ENCODE results near the gene TSPAN9. TPM values are rescaled to one million over a fixed set of nuclear protein-coding genes. Genes with fewer than 3 reads are reported as not detected.
A peak's percentile ranks its signal among the peaks of the same experiment; 100 is the strongest.

TSPAN9 gene
- polyA plus RNA-seq, 1 of the 3 experiments (the other 2 are of a cell fraction): 34.9 TPM

DNA sequence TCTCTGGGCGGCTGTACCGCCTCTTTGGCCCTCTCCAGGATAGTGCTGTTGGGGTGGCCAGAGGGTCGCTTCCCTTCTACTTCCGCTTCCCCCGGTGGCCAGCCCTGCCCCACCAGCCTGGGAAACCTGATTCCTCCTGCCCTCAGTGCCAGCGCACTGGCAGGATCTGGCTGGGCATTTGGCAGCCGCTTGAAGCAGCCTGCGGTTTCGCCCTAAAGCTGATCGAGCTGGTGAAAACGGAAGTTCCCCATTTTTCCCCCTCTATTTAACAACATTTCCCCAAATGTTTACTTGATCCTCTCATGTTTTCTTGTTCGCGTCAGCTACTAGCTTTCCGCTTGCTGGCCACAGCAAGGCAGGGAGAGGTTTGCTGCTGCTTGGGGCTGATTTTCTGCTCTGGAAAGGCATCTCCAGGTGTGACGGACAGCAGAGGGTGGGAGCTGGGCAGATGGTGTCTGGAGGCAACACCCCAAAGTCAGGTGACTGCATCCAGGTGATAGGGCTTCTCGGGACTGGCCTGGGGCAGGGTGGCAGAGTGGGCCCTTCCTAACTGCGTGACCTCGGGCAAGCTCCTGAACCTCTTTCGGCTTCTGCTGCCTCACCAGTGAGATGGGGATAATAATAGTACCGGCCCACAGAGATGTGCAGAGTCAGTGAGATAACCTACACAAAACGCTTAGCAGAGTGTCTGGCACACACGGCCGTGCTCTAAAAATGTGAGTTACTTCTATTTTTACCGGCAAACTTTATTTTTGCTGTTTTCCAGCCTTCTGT, 53.1 kb downstream of the TSPAN9 start:
- no peaks in the 10 kb centered on the region for H3K9me3 ChIP-seq
- CTCF ChIA-PET: interaction anchor here (1.0 to 16.7 kb wide), 7 partner anchors 10 to 674 kb away, joined by 3 to 368 read pairs (median 5); no protein-coding TSS in a partner anchor
- peaks cover 0 to 3% of the 10 kb centered on the region in 2 experiments for H3K36me3 ChIP-seq (replicated peaks in 1 of 2; ENCODE audit: control insufficient read depth in 1 of 2, insufficient read depth in 2 of 2, low read length in 1 of 2)
- DNase-seq: peak; percentile 6
- 79% methylated on average over 21 of the region's 24 CpGs for WGBS (ENCODE audit: low lambda C conversion rate)
- no peak overlapping the region for H3K9ac ChIP-seq
- TF ChIP-seq, protein P1, sequence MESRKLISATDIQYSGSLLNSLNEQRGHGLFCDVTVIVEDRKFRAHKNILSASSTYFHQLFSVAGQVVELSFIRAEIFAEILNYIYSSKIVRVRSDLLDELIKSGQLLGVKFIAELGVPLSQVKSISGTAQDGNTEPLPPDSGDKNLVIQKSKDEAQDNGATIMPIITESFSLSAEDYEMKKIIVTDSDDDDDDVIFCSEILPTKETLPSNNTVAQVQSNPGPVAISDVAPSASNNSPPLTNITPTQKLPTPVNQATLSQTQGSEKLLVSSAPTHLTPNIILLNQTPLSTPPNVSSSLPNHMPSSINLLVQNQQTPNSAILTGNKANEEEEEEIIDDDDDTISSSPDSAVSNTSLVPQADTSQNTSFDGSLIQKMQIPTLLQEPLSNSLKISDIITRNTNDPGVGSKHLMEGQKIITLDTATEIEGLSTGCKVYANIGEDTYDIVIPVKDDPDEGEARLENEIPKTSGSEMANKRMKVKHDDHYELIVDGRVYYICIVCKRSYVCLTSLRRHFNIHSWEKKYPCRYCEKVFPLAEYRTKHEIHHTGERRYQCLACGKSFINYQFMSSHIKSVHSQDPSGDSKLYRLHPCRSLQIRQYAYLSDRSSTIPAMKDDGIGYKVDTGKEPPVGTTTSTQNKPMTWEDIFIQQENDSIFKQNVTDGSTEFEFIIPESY (IDR thresholded peaks at IDR 0.05; ENCODE audit: borderline replicate concordance, low read depth): no peak
- TF ChIP-seq, protein P2, sequence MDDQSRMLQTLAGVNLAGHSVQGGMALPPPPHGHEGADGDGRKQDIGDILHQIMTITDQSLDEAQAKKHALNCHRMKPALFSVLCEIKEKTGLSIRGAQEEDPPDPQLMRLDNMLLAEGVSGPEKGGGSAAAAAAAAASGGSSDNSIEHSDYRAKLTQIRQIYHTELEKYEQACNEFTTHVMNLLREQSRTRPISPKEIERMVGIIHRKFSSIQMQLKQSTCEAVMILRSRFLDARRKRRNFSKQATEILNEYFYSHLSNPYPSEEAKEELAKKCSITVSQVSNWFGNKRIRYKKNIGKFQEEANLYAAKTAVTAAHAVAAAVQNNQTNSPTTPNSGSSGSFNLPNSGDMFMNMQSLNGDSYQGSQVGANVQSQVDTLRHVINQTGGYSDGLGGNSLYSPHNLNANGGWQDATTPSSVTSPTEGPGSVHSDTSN (IDR thresholded peaks at IDR 0.05): no peak
- no peaks in the 10 kb centered on the region for H3K9me2 ChIP-seq
- H2AFZ ChIP-seq (ENCODE audit: low read depth): no peak overlapping the region
- H3K4me2 ChIP-seq: no peak overlapping the region
- H3K79me2 ChIP-seq (ENCODE audit: insufficient read depth): peaks cover 16% of the 10 kb centered on the region; the same call in 1 of the 2 replicates
- H3K27ac ChIP-seq (ENCODE audit: low read depth in 2 of 2, low read length in 1 of 2): no peak overlapping the region
- H4K20me1 ChIP-seq (ENCODE audit: insufficient read depth): no peaks in the 10 kb centered on the region
- H3F3A ChIP-seq (replicated peaks; ENCODE audit: insufficient read depth): no peaks in the 10 kb centered on the region
- H3K4me3 ChIP-seq (ENCODE audit: low read depth in 2 of 2, low read length in 1 of 2): no peak overlapping the region
- POLR2A ChIA-PET: no interaction called here
- H3K4me1 ChIP-seq (ENCODE audit: control insufficient read depth in 1 of 2, insufficient read depth in 2 of 2, low read depth in 1 of 2, low read length in 1 of 2): peaks cover 6 to 19% of the 10 kb centered on the region in 2 experiments; a peak in 3 of 4 replicates
- H3K27me3 ChIP-seq (ENCODE audit: insufficient read depth): no peaks in the 10 kb centered on the region

DNA sequence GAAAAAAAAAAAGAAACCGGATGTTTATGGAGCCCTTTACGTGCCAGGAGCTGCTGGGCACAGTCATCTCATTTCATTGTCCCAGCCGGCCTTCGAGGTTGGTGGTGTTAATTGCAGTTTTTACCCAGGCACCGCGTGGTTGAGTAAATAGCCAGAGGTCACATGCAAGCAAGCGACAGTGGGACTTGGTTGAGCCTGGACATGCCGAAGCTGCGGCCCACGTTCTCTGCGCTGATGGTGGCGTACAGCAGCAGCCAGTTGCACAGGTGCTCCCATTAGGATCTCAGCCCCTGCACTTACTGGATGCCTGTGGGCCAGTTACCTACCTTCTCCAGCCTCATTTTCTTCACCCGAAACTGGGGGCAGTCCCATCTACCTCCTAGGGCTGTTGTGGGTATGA, 54.0 kb downstream of the TSPAN9 start:
- H3K27me3 ChIP-seq (ENCODE audit: insufficient read depth): no peaks in the 10 kb centered on the region
- DNase-seq: no peak
- H3K79me2 ChIP-seq (ENCODE audit: insufficient read depth): peaks cover 9% of the 10 kb centered on the region; the same call in 1 of the 2 replicates
- no peak overlapping the region for H3K27ac ChIP-seq (ENCODE audit: low read depth in 2 of 2, low read length in 1 of 2)
- H3K4me2 ChIP-seq: no peak overlapping the region
- 85% methylated on average over 13 of the region's 13 CpGs for WGBS (ENCODE audit: low lambda C conversion rate)
- no peak overlapping the region for H3K9ac ChIP-seq
- H3K36me3 ChIP-seq (replicated peaks in 1 of 2; ENCODE audit: control insufficient read depth in 1 of 2, insufficient read depth in 2 of 2, low read length in 1 of 2): no peaks in the 10 kb centered on the region
- H3K9me3 ChIP-seq: no peaks in the 10 kb centered on the region
- TF ChIP-seq, protein P3, sequence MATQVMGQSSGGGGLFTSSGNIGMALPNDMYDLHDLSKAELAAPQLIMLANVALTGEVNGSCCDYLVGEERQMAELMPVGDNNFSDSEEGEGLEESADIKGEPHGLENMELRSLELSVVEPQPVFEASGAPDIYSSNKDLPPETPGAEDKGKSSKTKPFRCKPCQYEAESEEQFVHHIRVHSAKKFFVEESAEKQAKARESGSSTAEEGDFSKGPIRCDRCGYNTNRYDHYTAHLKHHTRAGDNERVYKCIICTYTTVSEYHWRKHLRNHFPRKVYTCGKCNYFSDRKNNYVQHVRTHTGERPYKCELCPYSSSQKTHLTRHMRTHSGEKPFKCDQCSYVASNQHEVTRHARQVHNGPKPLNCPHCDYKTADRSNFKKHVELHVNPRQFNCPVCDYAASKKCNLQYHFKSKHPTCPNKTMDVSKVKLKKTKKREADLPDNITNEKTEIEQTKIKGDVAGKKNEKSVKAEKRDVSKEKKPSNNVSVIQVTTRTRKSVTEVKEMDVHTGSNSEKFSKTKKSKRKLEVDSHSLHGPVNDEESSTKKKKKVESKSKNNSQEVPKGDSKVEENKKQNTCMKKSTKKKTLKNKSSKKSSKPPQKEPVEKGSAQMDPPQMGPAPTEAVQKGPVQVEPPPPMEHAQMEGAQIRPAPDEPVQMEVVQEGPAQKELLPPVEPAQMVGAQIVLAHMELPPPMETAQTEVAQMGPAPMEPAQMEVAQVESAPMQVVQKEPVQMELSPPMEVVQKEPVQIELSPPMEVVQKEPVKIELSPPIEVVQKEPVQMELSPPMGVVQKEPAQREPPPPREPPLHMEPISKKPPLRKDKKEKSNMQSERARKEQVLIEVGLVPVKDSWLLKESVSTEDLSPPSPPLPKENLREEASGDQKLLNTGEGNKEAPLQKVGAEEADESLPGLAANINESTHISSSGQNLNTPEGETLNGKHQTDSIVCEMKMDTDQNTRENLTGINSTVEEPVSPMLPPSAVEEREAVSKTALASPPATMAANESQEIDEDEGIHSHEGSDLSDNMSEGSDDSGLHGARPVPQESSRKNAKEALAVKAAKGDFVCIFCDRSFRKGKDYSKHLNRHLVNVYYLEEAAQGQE (IDR thresholded peaks at IDR 0.05; ENCODE audit: low read depth, low read length): no peak
- TF ChIP-seq SMC3 (IDR thresholded peaks at IDR 0.05; ENCODE audit: low read depth, low read length) (no peak), EP300 (IDR thresholded peaks at IDR 0.05; ENCODE audit: borderline replicate concordance in 1 of 2, low read depth in 1 of 2, low read length in 1 of 2) (no peak)
- TF ChIP-seq, protein P4, sequence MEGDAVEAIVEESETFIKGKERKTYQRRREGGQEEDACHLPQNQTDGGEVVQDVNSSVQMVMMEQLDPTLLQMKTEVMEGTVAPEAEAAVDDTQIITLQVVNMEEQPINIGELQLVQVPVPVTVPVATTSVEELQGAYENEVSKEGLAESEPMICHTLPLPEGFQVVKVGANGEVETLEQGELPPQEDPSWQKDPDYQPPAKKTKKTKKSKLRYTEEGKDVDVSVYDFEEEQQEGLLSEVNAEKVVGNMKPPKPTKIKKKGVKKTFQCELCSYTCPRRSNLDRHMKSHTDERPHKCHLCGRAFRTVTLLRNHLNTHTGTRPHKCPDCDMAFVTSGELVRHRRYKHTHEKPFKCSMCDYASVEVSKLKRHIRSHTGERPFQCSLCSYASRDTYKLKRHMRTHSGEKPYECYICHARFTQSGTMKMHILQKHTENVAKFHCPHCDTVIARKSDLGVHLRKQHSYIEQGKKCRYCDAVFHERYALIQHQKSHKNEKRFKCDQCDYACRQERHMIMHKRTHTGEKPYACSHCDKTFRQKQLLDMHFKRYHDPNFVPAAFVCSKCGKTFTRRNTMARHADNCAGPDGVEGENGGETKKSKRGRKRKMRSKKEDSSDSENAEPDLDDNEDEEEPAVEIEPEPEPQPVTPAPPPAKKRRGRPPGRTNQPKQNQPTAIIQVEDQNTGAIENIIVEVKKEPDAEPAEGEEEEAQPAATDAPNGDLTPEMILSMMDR (IDR thresholded peaks at IDR 0.05): no peak
- peaks cover 3% of the 10 kb centered on the region; the same call in 1 of the 2 replicates for H4K20me1 ChIP-seq (ENCODE audit: insufficient read depth)
- POLR2A ChIA-PET: no interaction called here
- peaks cover 6 to 19% of the 10 kb centered on the region in 2 experiments; a peak in 3 of 4 replicates for H3K4me1 ChIP-seq (ENCODE audit: control insufficient read depth in 1 of 2, insufficient read depth in 2 of 2, low read depth in 1 of 2, low read length in 1 of 2)
- no peaks in the 10 kb centered on the region for H3K9me2 ChIP-seq
- no peak overlapping the region for H3K4me3 ChIP-seq (ENCODE audit: low read depth in 2 of 2, low read length in 1 of 2)
- CTCF ChIA-PET: interaction anchor here (1.7 to 16.7 kb wide), 5 partner anchors 57 to 169 kb away, joined by 5 to 368 read pairs (median 20); no protein-coding TSS in a partner anchor
- no peak overlapping the region for H2AFZ ChIP-seq (ENCODE audit: low read depth)
- no peaks in the 10 kb centered on the region for H3F3A ChIP-seq (replicated peaks; ENCODE audit: insufficient read depth)

Measured in SK-N-SH (cell line).